GM23338 (cell line): ENCODE data around the gene RPA1. TPM values are rescaled to one million over a fixed set of nuclear protein-coding genes. Genes with fewer than 3 reads are reported as not detected.

Source experiments
- ATAC-seq: fragments of 200-7000 bp; cut with Tn5 transposase; 3 replicates; pipeline ENCODE4 v1.9.1; 2020
- DNase-seq: peaks from one replicate; pipeline ENCODE4 v3.0.0-alpha.2; 2015; ENCODE audit warnings: low spot score
- H2AFZ ChIP-seq: fragments of 200-600 bp; sonication (generic); 2 replicates; pipeline ENCODE4 v1.8.0; 2016; ENCODE audit warnings: antibody characterized with exemption, mild to moderate bottlenecking, moderate library complexity
- H3F3A ChIP-seq: fragments of 200-600 bp; sonication (generic); replicated peaks from 2 replicates; pipeline ENCODE4 v1.8.0; 2017; ENCODE audit warnings: antibody characterized with exemption, mixed run types, low read depth
- H3K27ac ChIP-seq: fragments of 200-600 bp; sonication (generic); 2 replicates; pipeline ENCODE4 v1.6.1; 2016; ENCODE audit warnings: low read depth
- H3K27me3 ChIP-seq: fragments of 200-600 bp; sonication (generic); 2 replicates; pipeline ENCODE4 v1.8.0; 2016; ENCODE audit warnings: mild to moderate bottlenecking, mixed run types, moderate library complexity; ENCODE audit not compliant: insufficient read depth
- H3K36me3 ChIP-seq: fragments of 200-600 bp; sonication (generic); 2 replicates; pipeline ENCODE4 v1.8.0; 2016; ENCODE audit warnings: mild to moderate bottlenecking; ENCODE audit not compliant: insufficient read depth
- H3K4me1 ChIP-seq: fragments of 200-600 bp; sonication (generic); 2 replicates; pipeline ENCODE4 v1.8.0; 2016; ENCODE audit warnings: mild to moderate bottlenecking, moderate library complexity; ENCODE audit not compliant: insufficient read depth
- H3K4me2 ChIP-seq: fragments of 200-600 bp; sonication (generic); 2 replicates; pipeline ENCODE4 v1.7.1; 2017; ENCODE audit warnings: mixed run types
- H3K4me3 ChIP-seq: fragments of 200-600 bp; sonication (generic); 2 replicates; pipeline ENCODE4 v1.6.1; 2016; ENCODE audit warnings: mixed run types
- H3K79me2 ChIP-seq: fragments of 200-600 bp; sonication (generic); replicated peaks from 2 replicates; pipeline ENCODE4 v1.8.0; 2017; ENCODE audit warnings: mild to moderate bottlenecking; ENCODE audit not compliant: insufficient read depth
- H3K9me2 ChIP-seq: fragments of 200-600 bp; sonication (generic); 2 replicates; pipeline ENCODE4 v1.8.0; 2017; ENCODE audit not compliant: insufficient read depth
- H4K20me1 ChIP-seq: fragments of 200-600 bp; sonication (generic); replicated peaks from 2 replicates; pipeline ENCODE4 v1.8.0; 2017; ENCODE audit warnings: mild to moderate bottlenecking; ENCODE audit not compliant: insufficient read depth
- H3K27ac Mint-ChIP-seq: 2 replicates; pipeline ENCODE4 v1.8.0; 2020; ENCODE audit warnings: inconsistent platforms, mild to moderate bottlenecking, moderate library complexity, mixed read lengths
- H3K27me3 Mint-ChIP-seq: 3 replicates; pipeline ENCODE4 v1.8.0; 2022; ENCODE audit warnings: low read depth, mild to moderate bottlenecking, moderate library complexity, mixed read lengths, inconsistent platforms; ENCODE audit not compliant: insufficient read depth, poor library complexity
- H3K36me3 Mint-ChIP-seq: 3 replicates; pipeline ENCODE4 v1.8.0; 2021; ENCODE audit warnings: low read depth, mild to moderate bottlenecking, inconsistent platforms, moderate library complexity, mixed read lengths
- H3K4me1 Mint-ChIP-seq: 3 replicates; pipeline ENCODE4 v1.8.0; 2020; ENCODE audit warnings: mild to moderate bottlenecking, inconsistent platforms, mixed read lengths
- H3K4me3 Mint-ChIP-seq: 3 replicates; pipeline ENCODE4 v1.8.0; 2021; ENCODE audit warnings: moderate library complexity, mild to moderate bottlenecking, inconsistent platforms, mixed read lengths
- H3K9me3 Mint-ChIP-seq: 3 replicates; pipeline ENCODE4 v1.8.0; 2020; ENCODE audit warnings: moderate library complexity, mild to moderate bottlenecking, inconsistent platforms, mixed read lengths
- CREB1 ChIP-seq: fragments of 250-450 bp; sonication (Bioruptor Pico); IDR thresholded peaks from 2 replicates; pipeline ENCODE4 v1.5.0; 2020; ENCODE audit warnings: low read depth, mild to moderate bottlenecking, moderate library complexity
- ETS1 ChIP-seq: IDR thresholded peaks from 2 replicates; pipeline ENCODE4 v1.6.1; 2016; ENCODE audit warnings: antibody characterized with exemption
- EZH2phosphoT487 ChIP-seq: fragments of 200-600 bp; sonication (generic); IDR thresholded peaks from one replicate; pipeline ENCODE4 v1.8.1; 2018; ENCODE audit warnings: antibody characterized with exemption; ENCODE audit not compliant: unreplicated experiment
- NANOG ChIP-seq: IDR thresholded peaks from 2 replicates; pipeline ENCODE4 v1.6.1; 2016; ENCODE audit warnings: antibody characterized with exemption, borderline replicate concordance
- POLR2AphosphoS5 ChIP-seq: IDR thresholded peaks from 2 replicates; pipeline ENCODE4 v1.6.1; 2016; ENCODE audit warnings: antibody characterized with exemption, low read depth
- REST ChIP-seq: IDR thresholded peaks from one replicate; pipeline ENCODE4 v1.6.1; 2018; ENCODE audit warnings: antibody characterized with exemption; ENCODE audit not compliant: unreplicated experiment
- ZNF114 ChIP-seq: fragments of 250-450 bp; sonication (Bioruptor Pico); IDR thresholded peaks from 2 replicates; pipeline ENCODE4 v1.5.0; 2020; ENCODE audit warnings: mild to moderate bottlenecking, moderate library complexity
- ZNF331 ChIP-seq: fragments of 250-450 bp; sonication (Bioruptor Pico); IDR thresholded peaks from 2 replicates; pipeline ENCODE4 v1.5.0; 2020; ENCODE audit warnings: low read depth, mild to moderate bottlenecking, moderate library complexity
- polyA plus RNA-seq: library from polyadenylated mRNA; unstranded; fragments of >200 nt; fragmentation: Nextera tagmentation; extraction: Ambion mirVana; gene quantifications from 2 replicates; pipeline ENCODE4 v1.2.1, GENCODE V29; 2016
- total RNA-seq: library from RNA; depleted of rRNA; stranded (reverse); fragments of >200 nt; shearing (Covaris generic); gene quantifications from 2 replicates; pipeline ENCODE4 v1.2.3, GENCODE V29; 2014
- TF ChIP-seq, protein P1 (sequence below), 2 experiments: fragments of 200-600 bp in 1 of 2; sonication (generic) in 1 of 2; conservative IDR thresholded peaks; 2 replicates each; pipeline versions ENCODE4 v1.5.1 to v1.6.1; 2016 to 2017; ENCODE audit warnings: antibody characterized with exemption in 2 of 2, low read depth in 2 of 2, mild to moderate bottlenecking in 2 of 2, moderate library complexity in 1 of 2
- TF ChIP-seq, protein P2 (sequence below): fragments of 250-450 bp; sonication (Bioruptor Pico); IDR thresholded peaks from 2 replicates; pipeline ENCODE4 v1.5.0; 2020; ENCODE audit warnings: mild to moderate bottlenecking, moderate library complexity

The RPA1 gene
- total and polyA plus RNA-seq, 2 experiments from 2014 or later, result 33.7 to 52.1 TPM

- Mint-ChIP-seq H3K4me1 (no peaks in the 10 kb centered on the region), H3K36me3 (peaks cover 43% of the 10 kb centered on the region), H3K4me3 (no peak overlapping the region), H3K27me3 (peaks cover 1% of the 10 kb centered on the region), H3K9me3 (no peaks in the 10 kb centered on the region), H3K27ac (no peak overlapping the region)
- H3K79me2 ChIP-seq, result peaks cover 38% of the 10 kb centered on the region
- peaks cover 5% of the 10 kb centered on the region for H4K20me1 ChIP-seq
- no peak for ATAC-seq
- no peaks in the 10 kb centered on the region for H3K27me3 ChIP-seq
- no peaks in the 10 kb centered on the region for H3F3A ChIP-seq
- DNase-seq, result no peak
- H3K4me2 ChIP-seq, result no peak overlapping the region
- peaks cover 35% of the 10 kb centered on the region; the same call in 1 of the 2 replicates for H3K36me3 ChIP-seq
- no peaks in the 10 kb centered on the region for H3K9me2 ChIP-seq
- TF ChIP-seq, protein P1, sequence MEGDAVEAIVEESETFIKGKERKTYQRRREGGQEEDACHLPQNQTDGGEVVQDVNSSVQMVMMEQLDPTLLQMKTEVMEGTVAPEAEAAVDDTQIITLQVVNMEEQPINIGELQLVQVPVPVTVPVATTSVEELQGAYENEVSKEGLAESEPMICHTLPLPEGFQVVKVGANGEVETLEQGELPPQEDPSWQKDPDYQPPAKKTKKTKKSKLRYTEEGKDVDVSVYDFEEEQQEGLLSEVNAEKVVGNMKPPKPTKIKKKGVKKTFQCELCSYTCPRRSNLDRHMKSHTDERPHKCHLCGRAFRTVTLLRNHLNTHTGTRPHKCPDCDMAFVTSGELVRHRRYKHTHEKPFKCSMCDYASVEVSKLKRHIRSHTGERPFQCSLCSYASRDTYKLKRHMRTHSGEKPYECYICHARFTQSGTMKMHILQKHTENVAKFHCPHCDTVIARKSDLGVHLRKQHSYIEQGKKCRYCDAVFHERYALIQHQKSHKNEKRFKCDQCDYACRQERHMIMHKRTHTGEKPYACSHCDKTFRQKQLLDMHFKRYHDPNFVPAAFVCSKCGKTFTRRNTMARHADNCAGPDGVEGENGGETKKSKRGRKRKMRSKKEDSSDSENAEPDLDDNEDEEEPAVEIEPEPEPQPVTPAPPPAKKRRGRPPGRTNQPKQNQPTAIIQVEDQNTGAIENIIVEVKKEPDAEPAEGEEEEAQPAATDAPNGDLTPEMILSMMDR (conservative IDR thresholded peaks at IDR 0.05; ENCODE audit: low read depth in 2 of 2), result no peak
- TF ChIP-seq EZH2phosphoT487, result no peak
- H2AFZ ChIP-seq, result no peak overlapping the region
- H3K4me3 ChIP-seq, result no peak overlapping the region
- H3K4me1 ChIP-seq, result no peaks in the 10 kb centered on the region
- H3K27ac ChIP-seq, result no peak overlapping the region
These were observed 14.1 kb downstream of the RPA1 start for GRCh38 chr17:1843947-1844346.

- no peaks in the 10 kb centered on the region for H3K27me3 ChIP-seq
- no peak overlapping the region for H3K27ac ChIP-seq
- no peaks in the 10 kb centered on the region for H3K4me1 ChIP-seq
- TF ChIP-seq CREB1 (CRISPR knock-in tag) (no peak), NANOG (no peak), ZNF114 (CRISPR knock-in tag) (no peak), REST (no peak), ETS1 (no peak), POLR2AphosphoS5 (no peak), EZH2phosphoT487 (no peak), ZNF331 (CRISPR knock-in tag) (no peak)
- TF ChIP-seq, protein P2, sequence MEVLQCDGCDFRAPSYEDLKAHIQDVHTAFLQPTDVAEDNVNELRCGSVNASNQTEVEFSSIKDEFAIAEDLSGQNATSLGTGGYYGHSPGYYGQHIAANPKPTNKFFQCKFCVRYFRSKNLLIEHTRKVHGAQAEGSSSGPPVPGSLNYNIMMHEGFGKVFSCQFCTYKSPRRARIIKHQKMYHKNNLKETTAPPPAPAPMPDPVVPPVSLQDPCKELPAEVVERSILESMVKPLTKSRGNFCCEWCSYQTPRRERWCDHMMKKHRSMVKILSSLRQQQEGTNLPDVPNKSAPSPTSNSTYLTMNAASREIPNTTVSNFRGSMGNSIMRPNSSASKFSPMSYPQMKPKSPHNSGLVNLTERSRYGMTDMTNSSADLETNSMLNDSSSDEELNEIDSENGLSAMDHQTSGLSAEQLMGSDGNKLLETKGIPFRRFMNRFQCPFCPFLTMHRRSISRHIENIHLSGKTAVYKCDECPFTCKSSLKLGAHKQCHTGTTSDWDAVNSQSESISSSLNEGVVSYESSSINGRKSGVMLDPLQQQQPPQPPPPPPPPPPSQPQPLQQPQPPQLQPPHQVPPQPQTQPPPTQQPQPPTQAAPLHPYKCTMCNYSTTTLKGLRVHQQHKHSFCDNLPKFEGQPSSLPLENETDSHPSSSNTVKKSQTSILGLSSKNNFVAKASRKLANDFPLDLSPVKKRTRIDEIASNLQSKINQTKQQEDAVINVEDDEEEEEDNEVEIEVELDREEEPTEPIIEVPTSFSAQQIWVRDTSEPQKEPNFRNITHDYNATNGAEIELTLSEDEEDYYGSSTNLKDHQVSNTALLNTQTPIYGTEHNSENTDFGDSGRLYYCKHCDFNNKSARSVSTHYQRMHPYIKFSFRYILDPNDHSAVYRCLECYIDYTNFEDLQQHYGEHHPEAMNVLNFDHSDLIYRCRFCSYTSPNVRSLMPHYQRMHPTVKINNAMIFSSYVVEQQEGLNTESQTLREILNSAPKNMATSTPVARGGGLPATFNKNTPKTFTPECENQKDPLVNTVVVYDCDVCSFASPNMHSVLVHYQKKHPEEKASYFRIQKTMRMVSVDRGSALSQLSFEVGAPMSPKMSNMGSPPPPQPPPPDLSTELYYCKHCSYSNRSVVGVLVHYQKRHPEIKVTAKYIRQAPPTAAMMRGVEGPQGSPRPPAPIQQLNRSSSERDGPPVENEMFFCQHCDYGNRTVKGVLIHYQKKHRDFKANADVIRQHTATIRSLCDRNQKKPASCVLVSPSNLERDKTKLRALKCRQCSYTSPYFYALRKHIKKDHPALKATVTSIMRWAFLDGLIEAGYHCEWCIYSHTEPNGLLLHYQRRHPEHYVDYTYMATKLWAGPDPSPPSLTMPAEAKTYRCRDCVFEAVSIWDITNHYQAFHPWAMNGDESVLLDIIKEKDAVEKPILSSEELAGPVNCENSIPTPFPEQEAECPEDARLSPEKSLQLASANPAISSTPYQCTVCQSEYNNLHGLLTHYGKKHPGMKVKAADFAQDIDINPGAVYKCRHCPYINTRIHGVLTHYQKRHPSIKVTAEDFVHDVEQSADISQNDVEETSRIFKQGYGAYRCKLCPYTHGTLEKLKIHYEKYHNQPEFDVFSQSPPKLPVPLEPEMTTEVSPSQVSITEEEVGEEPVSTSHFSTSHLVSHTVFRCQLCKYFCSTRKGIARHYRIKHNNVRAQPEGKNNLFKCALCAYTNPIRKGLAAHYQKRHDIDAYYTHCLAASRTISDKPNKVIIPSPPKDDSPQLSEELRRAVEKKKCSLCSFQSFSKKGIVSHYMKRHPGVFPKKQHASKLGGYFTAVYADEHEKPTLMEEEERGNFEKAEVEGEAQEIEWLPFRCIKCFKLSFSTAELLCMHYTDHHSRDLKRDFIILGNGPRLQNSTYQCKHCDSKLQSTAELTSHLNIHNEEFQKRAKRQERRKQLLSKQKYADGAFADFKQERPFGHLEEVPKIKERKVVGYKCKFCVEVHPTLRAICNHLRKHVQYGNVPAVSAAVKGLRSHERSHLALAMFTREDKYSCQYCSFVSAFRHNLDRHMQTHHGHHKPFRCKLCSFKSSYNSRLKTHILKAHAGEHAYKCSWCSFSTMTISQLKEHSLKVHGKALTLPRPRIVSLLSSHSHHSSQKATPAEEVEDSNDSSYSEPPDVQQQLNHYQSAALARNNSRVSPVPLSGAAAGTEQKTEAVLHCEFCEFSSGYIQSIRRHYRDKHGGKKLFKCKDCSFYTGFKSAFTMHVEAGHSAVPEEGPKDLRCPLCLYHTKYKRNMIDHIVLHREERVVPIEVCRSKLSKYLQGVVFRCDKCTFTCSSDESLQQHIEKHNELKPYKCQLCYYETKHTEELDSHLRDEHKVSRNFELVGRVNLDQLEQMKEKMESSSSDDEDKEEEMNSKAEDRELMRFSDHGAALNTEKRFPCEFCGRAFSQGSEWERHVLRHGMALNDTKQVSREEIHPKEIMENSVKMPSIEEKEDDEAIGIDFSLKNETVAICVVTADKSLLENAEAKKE (CRISPR knock-in tag), result no peak
These were observed 17.4 kb downstream of the RPA1 start for GRCh38 chr17:1847191-1847590.

More at GRCh38 chr17:1847191-1847590, 17.4 kb downstream of the RPA1 start:
- Mint-ChIP-seq H3K36me3 (peaks cover 56% of the 10 kb centered on the region), H3K9me3 (no peaks in the 10 kb centered on the region), H3K4me3 (no peak overlapping the region), H3K27me3 (no peaks in the 10 kb centered on the region), H3K4me1 (no peaks in the 10 kb centered on the region), H3K27ac (no peak overlapping the region)
- peaks cover 7% of the 10 kb centered on the region for H3K79me2 ChIP-seq
- H3K9me2 ChIP-seq, result no peaks in the 10 kb centered on the region
- H3F3A ChIP-seq, result no peaks in the 10 kb centered on the region
- H3K4me2 ChIP-seq, result no peak overlapping the region
- no peak overlapping the region for H2AFZ ChIP-seq
- H3K36me3 ChIP-seq, result peaks cover 35% of the 10 kb centered on the region; the same call in 1 of the 2 replicates
- ATAC-seq (no peak), DNase-seq (no peak)
- H3K4me3 ChIP-seq, result no peak overlapping the region
- H4K20me1 ChIP-seq, result peaks cover 12% of the 10 kb centered on the region
